Adrenal gland (tissue), 5 donors: Measurements from ENCODE around the gene PPIL4.

ENCODE experiments used
- CTCF ChIP-seq, 6 experiments: fragments of 450-650 bp in 4 of 6; fragments of 200-600 bp in 2 of 6; sonication (generic) in 1 of 6; IDR thresholded peaks; 1 replicate in 5 of 6; 2 replicates in 1 of 6; pipeline versions ENCODE4 v1.5.1 to v1.8.0; 2016 to 2021; ENCODE audit warnings: antibody characterized with exemption in 6 of 6, mild to moderate bottlenecking in 2 of 6, moderate library complexity in 1 of 6
- POLR2A ChIP-seq, 2 donors: fragments of 450-650 bp; IDR thresholded peaks; one replicate each; pipeline ENCODE4 v1.6.1; 2017; ENCODE audit warnings: antibody characterized with exemption in 2 of 2, mild to moderate bottlenecking in 2 of 2, moderate library complexity in 1 of 2
- donor health status: DM: no; HTN: no; CAD: no.

GRCh38 chr6:149508485-149508884 is 37.4 kb downstream of the PPIL4 start:
- TF ChIP-seq CTCF (IDR thresholded peaks at IDR 0.05) (no peak), POLR2A (IDR thresholded peaks at IDR 0.05) (no peak)
